Panc1 (cell line): ENCODE data around the gene RABGAP1L. TPM values are rescaled to one million over a fixed set of nuclear protein-coding genes. Genes with fewer than 3 reads are reported as not detected.

Experiments
- ATAC-seq: fragments of 200-7000 bp; cut with Tn5 transposase; 2 replicates; pipeline ENCODE4 v1.9.1; 2020; ENCODE audit warnings: mild to moderate bottlenecking, moderate library complexity
- BruUV-seq: library from RNA; stranded (reverse); fragments of 400-500 nt; replicated peaks from 2 replicates; lab custom pipeline; 2021; lab: Mats Ljungman, UMichigan
- CTCF ChIA-PET: fragments of 300-600 bp; sonication (Branson Sonifier 250); formaldehyde crosslinking; loops from one replicate; lab custom pipeline; 2022; ENCODE audit warnings: antibody characterized with exemption; lab: Charles Lee
- POLR2A ChIA-PET: fragments of 300-600 bp; sonication (Branson Sonifier 250); formaldehyde crosslinking; loops from one replicate; lab custom pipeline; 2022; ENCODE audit warnings: antibody characterized with exemption; lab: Charles Lee
- DNase-seq: peaks from one replicate; pipeline ENCODE4 v3.0.0-alpha.2; 2010; ENCODE audit warnings: low read depth, low spot score
- H3K27ac ChIP-seq: 2 replicates; pipeline ENCODE4 v1.5.1; 2011; ENCODE audit warnings: mild to moderate bottlenecking, low read length, inconsistent platforms
- H3K27me3 ChIP-seq: fragments of 200-500 bp; sonication (Bioruptor generic); 2 replicates; pipeline ENCODE4 v1.6.0; 2014; ENCODE audit warnings: low read length, inconsistent platforms; ENCODE audit not compliant: control insufficient read depth, insufficient read depth
- H3K36me3 ChIP-seq: fragments of 200-500 bp; sonication (Bioruptor generic); 2 replicates; pipeline ENCODE4 v1.5.1; 2014; ENCODE audit warnings: inconsistent platforms, mild to moderate bottlenecking, low read length, moderate library complexity; ENCODE audit not compliant: control insufficient read depth, insufficient read depth
- H3K4me1 ChIP-seq: 2 replicates; pipeline ENCODE4 v1.5.1; 2011; ENCODE audit warnings: inconsistent platforms, mild to moderate bottlenecking, low read length, moderate library complexity; ENCODE audit not compliant: control insufficient read depth, insufficient read depth
- H3K4me3 ChIP-seq, 2 experiments: 2 replicates each; pipeline ENCODE4 v1.5.1; 2011 to 2012; ENCODE audit warnings: low read depth in 2 of 2, low read length in 2 of 2, mild to moderate bottlenecking in 2 of 2, inconsistent platforms in 1 of 2, moderate library complexity in 1 of 2
- H3K9me3 ChIP-seq: fragments of 200-500 bp; sonication (Bioruptor generic); 2 replicates; pipeline ENCODE4 v1.5.1; 2014; ENCODE audit warnings: low read depth, mild to moderate bottlenecking, inconsistent platforms, low read length, moderate library complexity; ENCODE audit not compliant: control insufficient read depth, insufficient read depth
- CTCF ChIP-seq: fragments of 450-650 bp; IDR thresholded peaks from 2 replicates; pipeline ENCODE4 v1.5.1; 2017; ENCODE audit warnings: mild to moderate bottlenecking
- POLR2AphosphoS5 ChIP-seq: IDR thresholded peaks from 2 replicates; pipeline ENCODE4 v1.6.1; 2012; ENCODE audit warnings: mild to moderate bottlenecking, low read depth, low read length, moderate library complexity
- REST ChIP-seq, 2 experiments: IDR thresholded peaks; 2 replicates each; pipeline ENCODE4 v1.6.1; 2011 to 2012; ENCODE audit warnings: low read depth in 2 of 2, control low read depth in 1 of 2, low read length in 1 of 2, mild to moderate bottlenecking in 1 of 2, moderate library complexity in 1 of 2; ENCODE audit not compliant: insufficient read depth in 1 of 2
- SIN3A ChIP-seq: IDR thresholded peaks from 2 replicates; pipeline ENCODE4 v1.6.1; 2012; ENCODE audit warnings: low read depth, mild to moderate bottlenecking, low read length, moderate library complexity, borderline replicate concordance; ENCODE audit not compliant: insufficient read depth
- TCF7L2 ChIP-seq: IDR thresholded peaks from 2 replicates; pipeline ENCODE4 v1.6.1; 2011; ENCODE audit warnings: mild to moderate bottlenecking, low read depth, low read length, inconsistent platforms
- in situ Hi-C: cut with HindIII; loops from 2 replicates; pipeline ENCODE4 v1.10.0; 2016; ENCODE audit warnings: low sequenced_read_pairs, low pct_unique_long_range_greater_than_20kb
- intact Hi-C: fragments of 100-400 bp; cut with micrococcal nuclease; formaldehyde crosslinking; loops from one replicate; pipeline ENCODE4 v1.10.0; 2022; ENCODE audit not compliant: unreplicated experiment
- total RNA-seq: library from RNA; stranded (reverse); gene quantifications from one replicate; pipeline ENCODE4 v1.2.1, GENCODE V29; 2021; ENCODE audit not compliant: unreplicated experiment

Gene RABGAP1L
- total RNA-seq, 1 experiment from 2014 or later = 37.0 TPM

- no TSS peak for BruUV-seq
These were observed 307.3 kb downstream of the RABGAP1L start for GRCh38 chr1:174466607-174467006.

GRCh38 chr1:174469052-174469451 lies 309.7 kb downstream of the RABGAP1L start:
- Histone ChIP-seq H3K27ac (no peak overlapping the region), H3K36me3 (no peaks in the 10 kb centered on the region), H3K27me3 (no peaks in the 10 kb centered on the region), H3K9me3 (no peaks in the 10 kb centered on the region), H3K4me3 (no peak overlapping the region), H3K4me1 (no peaks in the 10 kb centered on the region)
- no TSS peak for BruUV-seq
- CTCF ChIA-PET = no interaction called here
- in situ Hi-C loops (no loop called here), intact Hi-C loops (no loop called here)
- TF ChIP-seq SIN3A (no peak), CTCF (no peak), TCF7L2 (no peak), REST (IDR thresholded peaks at IDR 0.05; ENCODE audit: insufficient read depth in 1 of 2, low read depth in 2 of 2, low read length in 1 of 2) (no peak), POLR2AphosphoS5 (no peak)
- DNase-seq (no peak), ATAC-seq (no peak)
- POLR2A ChIA-PET = no interaction called here

More at GRCh38 chr1:174466607-174467006, 307.3 kb downstream of the RABGAP1L start:
- intact Hi-C loops (no loop called here), in situ Hi-C loops (no loop called here)
- ChIA-PET CTCF (no interaction called here), POLR2A (no interaction called here)
- no peaks in the 10 kb centered on the region for H3K9me3 ChIP-seq
- no peaks in the 10 kb centered on the region for H3K4me1 ChIP-seq
- DNase-seq = no peak
- no peaks in the 10 kb centered on the region for H3K27me3 ChIP-seq
- no peak overlapping the region for H3K27ac ChIP-seq
- H3K4me3 ChIP-seq = no peak overlapping the region
- ATAC-seq = no peak
- no peaks in the 10 kb centered on the region for H3K36me3 ChIP-seq
- TF ChIP-seq CTCF (no peak), SIN3A (no peak), REST (IDR thresholded peaks at IDR 0.05; ENCODE audit: insufficient read depth in 1 of 2, low read depth in 2 of 2, low read length in 1 of 2) (no peak), POLR2AphosphoS5 (no peak), TCF7L2 (no peak)
